Measurements from ENCODE around the gene CABS1.

DNA sequence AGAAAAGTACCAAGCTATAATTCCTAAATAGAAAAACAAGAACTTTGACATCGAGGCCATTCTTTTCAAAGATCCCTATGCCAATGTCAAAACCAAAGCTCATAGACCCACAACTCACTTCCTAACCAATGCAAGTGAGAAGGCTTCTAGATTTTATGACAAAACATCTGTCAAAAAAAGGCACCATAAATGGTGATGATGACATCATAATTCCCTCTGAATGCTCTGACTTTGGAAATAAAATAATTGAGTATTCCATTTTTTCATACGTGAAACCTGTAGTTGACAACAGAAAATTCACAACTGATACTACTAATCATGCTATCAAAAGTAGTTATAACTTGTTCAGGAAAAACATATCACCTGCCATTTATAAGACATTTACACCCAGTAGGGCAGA is 8.7 kb upstream of the CABS1 start:
- TF ChIP-seq POLR2A (IDR thresholded peaks at IDR 0.05; ENCODE audit: extremely low read depth, insufficient read length) (no peak), CTCF (IDR thresholded peaks at IDR 0.05; ENCODE audit: low read depth, low read length) (no peak)
- TF ChIP-seq, protein P1, sequence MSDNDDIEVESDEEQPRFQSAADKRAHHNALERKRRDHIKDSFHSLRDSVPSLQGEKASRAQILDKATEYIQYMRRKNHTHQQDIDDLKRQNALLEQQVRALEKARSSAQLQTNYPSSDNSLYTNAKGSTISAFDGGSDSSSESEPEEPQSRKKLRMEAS (IDR thresholded peaks at IDR 0.05; ENCODE audit: low read depth, low read length) = no peak
